Endothelial cell of umbilical vein (primary cell): ENCODE measurements around the gene NUDT14.

Experiments
- EZH2 ChIP-seq: IDR thresholded peaks from 2 replicates; pipeline ENCODE4 v1.6.1; 2012; ENCODE audit warnings: borderline replicate concordance, low read depth, mild to moderate bottlenecking, moderate library complexity, low read length, inconsistent platforms; ENCODE audit not compliant: severe bottlenecking
- FOS ChIP-seq: IDR thresholded peaks from 2 replicates; pipeline ENCODE4 v1.6.1; 2011; ENCODE audit warnings: mild to moderate bottlenecking, low read length, moderate library complexity, borderline replicate concordance; ENCODE audit not compliant: insufficient read depth
- JUN ChIP-seq: IDR thresholded peaks from 2 replicates; pipeline ENCODE4 v1.6.1; 2011; ENCODE audit warnings: borderline replicate concordance, low read depth; ENCODE audit not compliant: insufficient read length, insufficient read depth
- POLR2A ChIP-seq: IDR thresholded peaks from 2 replicates; pipeline ENCODE4 v1.6.1; 2012; ENCODE audit warnings: low read depth, mild to moderate bottlenecking, control low read depth, low read length
- POLR2AphosphoS5 ChIP-seq: IDR thresholded peaks from 2 replicates; pipeline ENCODE4 v1.6.1; 2012; ENCODE audit warnings: low read depth, mild to moderate bottlenecking, control low read depth, low read length, moderate library complexity; ENCODE audit not compliant: insufficient read depth
- TF ChIP-seq, protein P1 (sequence below), 2 donors: IDR thresholded peaks; 1 replicate in 1 of 2; 2 replicates in 1 of 2; pipeline ENCODE4 v1.5.1; 2011; ENCODE audit warnings: low read length in 2 of 2, mild to moderate bottlenecking in 2 of 2, moderate library complexity in 2 of 2, control low read depth in 1 of 2, inconsistent platforms in 1 of 2, low read depth in 1 of 2; ENCODE audit not compliant: insufficient read depth in 1 of 2; ENCODE audit errors: extremely low read depth in 1 of 2
- TF ChIP-seq, protein P2 (sequence below): IDR thresholded peaks from 2 replicates; pipeline ENCODE4 v1.6.1; 2011; ENCODE audit not compliant: insufficient read depth, insufficient read length

DNA sequence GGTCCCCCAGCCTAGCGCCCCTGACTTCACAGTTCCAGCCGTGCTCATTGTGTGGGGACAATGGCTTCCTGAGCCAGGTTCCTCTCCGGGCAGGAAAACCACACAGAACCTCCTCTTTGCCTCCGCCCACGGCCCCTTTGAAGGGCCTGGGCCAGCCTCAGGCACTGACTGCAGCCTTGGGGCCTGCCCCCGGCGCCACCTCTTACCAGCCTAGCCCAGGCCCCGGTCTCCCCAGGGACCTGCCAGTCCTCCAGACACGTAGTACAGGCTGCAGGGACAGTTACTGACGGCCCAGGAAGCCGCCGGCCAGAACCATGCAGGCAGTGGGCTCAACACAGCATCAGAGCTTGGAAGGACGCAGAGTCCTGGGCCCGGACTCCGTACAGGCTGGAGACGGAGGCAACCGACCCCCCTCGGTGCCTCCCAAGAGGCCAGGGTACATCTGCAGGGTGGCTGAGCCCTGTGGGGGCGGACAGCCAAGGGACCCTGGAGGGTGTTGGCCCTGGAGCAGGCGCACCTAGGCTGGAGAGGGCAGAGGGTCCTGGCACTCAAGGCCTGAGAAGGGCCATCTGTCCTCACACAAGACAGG, 20.9 kb upstream of the NUDT14 start:
- TF ChIP-seq JUN = no peak
- TF ChIP-seq, protein P1, sequence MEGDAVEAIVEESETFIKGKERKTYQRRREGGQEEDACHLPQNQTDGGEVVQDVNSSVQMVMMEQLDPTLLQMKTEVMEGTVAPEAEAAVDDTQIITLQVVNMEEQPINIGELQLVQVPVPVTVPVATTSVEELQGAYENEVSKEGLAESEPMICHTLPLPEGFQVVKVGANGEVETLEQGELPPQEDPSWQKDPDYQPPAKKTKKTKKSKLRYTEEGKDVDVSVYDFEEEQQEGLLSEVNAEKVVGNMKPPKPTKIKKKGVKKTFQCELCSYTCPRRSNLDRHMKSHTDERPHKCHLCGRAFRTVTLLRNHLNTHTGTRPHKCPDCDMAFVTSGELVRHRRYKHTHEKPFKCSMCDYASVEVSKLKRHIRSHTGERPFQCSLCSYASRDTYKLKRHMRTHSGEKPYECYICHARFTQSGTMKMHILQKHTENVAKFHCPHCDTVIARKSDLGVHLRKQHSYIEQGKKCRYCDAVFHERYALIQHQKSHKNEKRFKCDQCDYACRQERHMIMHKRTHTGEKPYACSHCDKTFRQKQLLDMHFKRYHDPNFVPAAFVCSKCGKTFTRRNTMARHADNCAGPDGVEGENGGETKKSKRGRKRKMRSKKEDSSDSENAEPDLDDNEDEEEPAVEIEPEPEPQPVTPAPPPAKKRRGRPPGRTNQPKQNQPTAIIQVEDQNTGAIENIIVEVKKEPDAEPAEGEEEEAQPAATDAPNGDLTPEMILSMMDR (IDR thresholded peaks at IDR 0.05; ENCODE audit: extremely low read depth in 1 of 2, insufficient read depth in 1 of 2, low read depth in 1 of 2, low read length in 2 of 2) = no peak
- no peak for TF ChIP-seq POLR2A
- TF ChIP-seq POLR2AphosphoS5 = no peak
- no peak for TF ChIP-seq FOS
- no peak for TF ChIP-seq EZH2
- TF ChIP-seq, protein P2, sequence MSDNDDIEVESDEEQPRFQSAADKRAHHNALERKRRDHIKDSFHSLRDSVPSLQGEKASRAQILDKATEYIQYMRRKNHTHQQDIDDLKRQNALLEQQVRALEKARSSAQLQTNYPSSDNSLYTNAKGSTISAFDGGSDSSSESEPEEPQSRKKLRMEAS = no peak
